GM18508 (cell line): ENCODE measurements around the gene ATF7IP.
A peak's percentile ranks its signal among the peaks of the same experiment; 100 is the strongest.
"Not testable (repeated sequence)": the region's sequence is repeated elsewhere in the genome, so short reads cannot be mapped to it uniquely, and the experiment has no call there.

Experiments used
- ATAC-seq: cut with Tn5 transposase; IDR thresholded peaks from one replicate; pipeline ENCODE4 v1.9.1; 2021; ENCODE audit warnings: moderate number of reproducible peaks; ENCODE audit not compliant: insufficient read depth, unreplicated experiment

Gene ATF7IP

GRCh38 chr12:14366209-14367039 lies 942 bp downstream of the ATF7IP start:
- ATAC-seq, result no peak

- ATAC-seq, result peak; percentile 30
Measured at GRCh38 chr12:14367040-14367661, 1.7 kb downstream of the ATF7IP start.

- ATAC-seq, result no peak
Measured at GRCh38 chr12:14369311-14369710, 3.8 kb downstream of the ATF7IP start.

GRCh38 chr12:14373217-14373616 lies 7.7 kb downstream of the ATF7IP start:
- ATAC-seq, result no peak

- ATAC-seq, result no peak
Measured at GRCh38 chr12:14379508-14379907, 14.0 kb downstream of the ATF7IP start.

- peak; percentile 83 for ATAC-seq
Measured at GRCh38 chr12:14384783-14385638, 19.5 kb downstream of the ATF7IP start.

GRCh38 chr12:14387219-14387871 lies 21.9 kb downstream of the ATF7IP start:
- ATAC-seq, result no peak

GRCh38 chr12:14390449-14390848 lies 25.0 kb downstream of the ATF7IP start:
- no peak for ATAC-seq

GRCh38 chr12:14390870-14391530 lies 25.5 kb downstream of the ATF7IP start:
- no peak for ATAC-seq

GRCh38 chr12:14393751-14394150 lies 28.3 kb downstream of the ATF7IP start:
- no peak for ATAC-seq

- peak; percentile 34 for ATAC-seq
Measured at GRCh38 chr12:14394317-14395073, 29.0 kb downstream of the ATF7IP start.

GRCh38 chr12:14395074-14395778 lies 29.7 kb downstream of the ATF7IP start:
- ATAC-seq, result peak; percentile 27

- ATAC-seq, result peak; percentile 46
Measured at GRCh38 chr12:14396071-14396470, 30.6 kb downstream of the ATF7IP start.

GRCh38 chr12:14399871-14400270 lies 34.4 kb downstream of the ATF7IP start:
- ATAC-seq, result no peak

- ATAC-seq, result no peak
Measured at GRCh38 chr12:14400599-14400998, 35.1 kb downstream of the ATF7IP start.

- not testable (repeated sequence) for ATAC-seq
Measured at GRCh38 chr12:14401267-14401666, 35.8 kb downstream of the ATF7IP start.

GRCh38 chr12:14402697-14403096 lies 37.2 kb downstream of the ATF7IP start:
- no peak for ATAC-seq

- no peak for ATAC-seq
Measured at GRCh38 chr12:14403293-14403692, 37.8 kb downstream of the ATF7IP start.
